ENCODE results near the gene USP13.

The USP13 gene

DNA sequence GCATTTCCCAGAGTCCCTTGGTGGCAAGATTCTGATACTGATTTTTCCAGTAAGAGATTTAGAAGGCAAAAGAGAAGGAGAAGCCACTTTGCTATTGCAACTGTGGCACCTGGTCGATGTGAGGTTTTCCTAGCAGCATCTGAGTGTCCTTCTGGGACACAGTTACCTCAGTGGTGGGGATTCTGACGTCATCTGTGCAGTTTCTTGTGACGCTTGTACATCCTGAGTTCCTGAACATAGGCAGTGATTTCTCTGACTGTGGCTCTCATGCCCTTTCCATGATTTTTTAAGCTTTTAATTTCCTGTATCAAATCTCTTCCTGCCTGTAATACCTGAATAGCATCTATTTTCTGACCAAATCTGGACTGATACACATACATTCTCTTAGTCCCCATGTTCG is 8.9 kb downstream of the USP13 start:
- Histone ChIP-seq H3K4me1 (ENCODE audit: insufficient read depth, low read length) (peaks cover 19% of the 10 kb centered on the region), H3K4me3 (ENCODE audit: low read depth in 1 of 2, low read length in 2 of 2) (no peak overlapping the region), H3K36me3 (ENCODE audit: insufficient read depth, low read length) (no peaks in the 10 kb centered on the region), H3K27ac (ENCODE audit: low read depth, low read length) (no peak overlapping the region), H3K9ac (ENCODE audit: low read length) (no peak overlapping the region), H3K9me3 (ENCODE audit: low read length) (no peaks in the 10 kb centered on the region), H3K27me3 (ENCODE audit: control insufficient read depth in 1 of 2, insufficient read depth in 2 of 2, low read length in 2 of 2) (no peaks in the 10 kb centered on the region)

DNA sequence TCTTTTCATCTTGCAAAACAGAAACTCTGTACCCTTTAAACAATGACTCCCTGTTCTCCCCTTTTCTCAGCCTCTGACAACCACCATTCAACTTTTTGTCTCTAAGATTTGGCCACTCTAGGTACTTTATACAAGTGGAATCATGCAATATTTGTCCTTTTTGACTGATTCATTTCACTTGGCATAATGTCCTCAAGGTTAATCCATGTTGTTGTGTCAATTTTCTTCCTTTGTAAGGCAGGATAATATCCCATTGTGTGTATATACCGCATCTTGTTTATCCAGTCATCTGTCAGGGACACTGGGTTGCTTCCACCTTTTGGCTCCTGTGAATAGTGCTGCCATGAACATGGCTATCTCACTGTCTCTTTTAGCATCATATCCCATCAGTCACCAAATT is 10.3 kb downstream of the USP13 start:
- H3K4me1 ChIP-seq (ENCODE audit: insufficient read depth, low read length): peaks cover 19% of the 10 kb centered on the region
- no peak overlapping the region for H3K9ac ChIP-seq (ENCODE audit: low read length)
- H3K27me3 ChIP-seq (ENCODE audit: control insufficient read depth in 1 of 2, insufficient read depth in 2 of 2, low read length in 2 of 2): no peaks in the 10 kb centered on the region
- H3K36me3 ChIP-seq (ENCODE audit: insufficient read depth, low read length): no peaks in the 10 kb centered on the region
- H3K4me3 ChIP-seq (ENCODE audit: low read depth in 1 of 2, low read length in 2 of 2): no peak overlapping the region
- no peaks in the 10 kb centered on the region for H3K9me3 ChIP-seq (ENCODE audit: low read length)
- no peak overlapping the region for H3K27ac ChIP-seq (ENCODE audit: low read depth, low read length)

DNA sequence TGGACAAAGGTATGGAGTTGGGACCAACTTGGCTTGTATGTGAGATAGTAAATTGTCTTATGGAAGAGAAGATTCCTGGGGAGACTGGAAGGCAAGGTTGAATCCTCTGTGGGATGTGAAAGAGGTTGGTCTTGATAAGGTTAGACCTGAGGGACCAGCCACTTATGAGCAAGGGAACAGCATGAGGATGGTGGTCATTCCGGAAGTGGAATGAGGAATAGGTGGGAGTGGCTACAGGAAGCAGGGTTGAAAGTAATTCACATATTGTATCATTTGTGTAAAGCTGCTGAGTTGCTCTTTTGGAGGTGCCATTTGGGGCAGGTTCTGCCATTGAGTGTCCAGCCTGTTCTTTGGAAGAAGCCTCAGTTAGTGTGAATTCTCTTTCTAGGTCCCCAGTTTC is 13.2 kb downstream of the USP13 start:
- peaks cover 9% of the 10 kb centered on the region for H3K4me1 ChIP-seq (ENCODE audit: insufficient read depth, low read length)
- no peak overlapping the region for H3K4me3 ChIP-seq (ENCODE audit: low read depth in 1 of 2, low read length in 2 of 2)
- no peak overlapping the region for H3K9ac ChIP-seq (ENCODE audit: low read length)
- no peaks in the 10 kb centered on the region for H3K27me3 ChIP-seq (ENCODE audit: control insufficient read depth in 1 of 2, insufficient read depth in 2 of 2, low read length in 2 of 2)
- no peak overlapping the region for H3K27ac ChIP-seq (ENCODE audit: low read depth, low read length)
- H3K36me3 ChIP-seq (ENCODE audit: insufficient read depth, low read length): no peaks in the 10 kb centered on the region
- H3K9me3 ChIP-seq (ENCODE audit: low read length): no peaks in the 10 kb centered on the region

DNA sequence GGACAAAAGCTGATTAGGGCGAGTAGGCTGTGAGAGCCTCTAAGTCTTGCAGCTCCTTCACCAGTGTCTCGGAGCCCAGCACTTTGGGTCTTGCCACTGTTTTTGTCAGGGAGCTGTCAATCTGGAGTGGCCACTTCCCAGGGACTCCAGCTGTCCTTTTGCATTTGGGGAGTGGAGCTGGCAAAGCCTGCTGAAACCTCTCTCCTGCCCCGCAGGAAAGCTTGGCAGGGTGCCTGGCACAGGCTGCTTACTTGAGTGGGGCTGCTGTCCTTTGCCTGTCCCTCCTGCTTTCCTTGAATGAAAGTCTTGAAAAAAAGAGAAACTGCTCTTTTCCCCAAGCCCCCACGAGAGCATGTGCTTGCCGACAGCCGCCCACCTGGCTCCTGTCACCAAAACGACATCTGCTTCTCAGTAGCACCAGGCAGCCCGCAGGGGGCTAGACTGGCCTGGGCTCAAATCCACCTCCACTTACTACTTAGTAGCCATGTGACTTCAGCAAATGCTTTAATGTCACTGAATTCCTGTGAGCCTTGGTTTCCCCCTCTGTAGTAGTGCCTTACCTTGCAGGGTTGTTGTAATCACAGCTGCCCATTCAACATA is 13.7 kb downstream of the USP13 start:
- H3K9me3 ChIP-seq (ENCODE audit: low read length): no peaks in the 10 kb centered on the region
- no peaks in the 10 kb centered on the region for H3K36me3 ChIP-seq (ENCODE audit: insufficient read depth, low read length)
- H3K4me3 ChIP-seq (ENCODE audit: low read depth in 1 of 2, low read length in 2 of 2): no peak overlapping the region
- peaks cover 9% of the 10 kb centered on the region for H3K4me1 ChIP-seq (ENCODE audit: insufficient read depth, low read length)
- H3K9ac ChIP-seq (ENCODE audit: low read length): no peak overlapping the region
- H3K27ac ChIP-seq (ENCODE audit: low read depth, low read length): no peak overlapping the region
- H3K27me3 ChIP-seq (ENCODE audit: control insufficient read depth in 1 of 2, insufficient read depth in 2 of 2, low read length in 2 of 2): no peaks in the 10 kb centered on the region

DNA sequence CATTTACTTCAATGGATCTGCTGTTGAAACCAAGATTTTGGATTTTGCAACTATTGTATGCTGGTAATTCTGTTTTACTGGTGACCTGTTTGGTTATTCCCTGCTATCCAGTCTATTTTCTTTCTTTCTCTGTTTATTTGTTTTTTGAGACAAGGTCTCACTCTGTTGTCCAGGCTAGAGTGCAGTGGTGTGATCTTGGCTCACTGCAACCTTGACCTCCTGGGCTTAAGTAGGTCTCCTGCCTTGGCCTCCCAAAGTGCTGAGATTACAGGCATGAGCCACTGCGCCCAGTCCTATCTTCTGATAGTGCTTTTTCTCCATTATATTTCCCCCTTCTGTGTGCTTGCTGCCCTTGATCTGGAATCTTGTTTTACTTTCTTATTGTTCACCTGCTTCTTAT is 15.6 kb downstream of the USP13 start:
- Histone ChIP-seq H3K27me3 (ENCODE audit: control insufficient read depth in 1 of 2, insufficient read depth in 2 of 2, low read length in 2 of 2) (no peaks in the 10 kb centered on the region), H3K9me3 (ENCODE audit: low read length) (no peaks in the 10 kb centered on the region), H3K36me3 (ENCODE audit: insufficient read depth, low read length) (no peaks in the 10 kb centered on the region), H3K27ac (ENCODE audit: low read depth, low read length) (no peak overlapping the region), H3K4me3 (ENCODE audit: low read depth in 1 of 2, low read length in 2 of 2) (no peak overlapping the region), H3K9ac (ENCODE audit: low read length) (no peak overlapping the region), H3K4me1 (ENCODE audit: insufficient read depth, low read length) (peaks cover 9% of the 10 kb centered on the region)

DNA sequence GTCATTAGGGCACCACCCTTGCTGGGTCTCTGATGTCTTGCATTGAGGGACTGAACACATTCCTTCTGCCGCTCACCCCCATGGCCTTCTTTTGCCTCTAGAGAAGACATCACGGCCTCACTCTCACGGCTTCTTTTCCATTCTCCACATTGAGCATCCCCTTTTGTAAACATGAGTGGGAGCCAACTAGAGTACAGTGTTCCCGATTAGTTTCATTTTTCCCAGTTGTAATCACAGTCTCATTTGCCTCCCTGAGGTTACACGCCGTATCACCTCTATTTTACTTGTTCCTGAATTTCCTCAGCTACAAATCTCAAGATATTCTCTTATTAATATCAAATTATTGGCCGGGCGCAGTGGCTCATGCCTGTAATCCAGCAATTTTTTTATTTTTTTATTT is 17.5 kb downstream of the USP13 start:
- H3K27ac ChIP-seq (ENCODE audit: low read depth, low read length): no peak overlapping the region
- no peak overlapping the region for H3K4me3 ChIP-seq (ENCODE audit: low read depth in 1 of 2, low read length in 2 of 2)

DNA sequence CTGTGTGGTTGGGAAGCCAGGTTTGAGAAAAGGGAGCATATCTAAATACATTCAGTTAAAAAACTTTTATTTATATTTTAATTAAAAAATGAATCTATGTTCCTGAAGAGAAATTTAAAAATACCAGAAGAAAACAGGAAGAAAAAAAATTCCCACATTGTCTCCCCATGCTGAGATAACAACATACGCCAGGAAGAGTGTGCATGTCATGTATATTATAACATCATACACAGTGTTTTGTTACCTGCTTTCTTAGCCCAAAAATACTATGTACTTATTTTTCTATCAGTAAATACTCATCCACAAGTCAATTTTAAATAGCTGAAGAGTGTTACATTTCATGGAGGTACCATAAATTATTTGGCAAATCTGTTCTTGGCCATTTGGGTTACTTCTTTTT is 18.5 kb downstream of the USP13 start:
- no peak overlapping the region for H3K9ac ChIP-seq (ENCODE audit: low read length)
- no peak overlapping the region for H3K27ac ChIP-seq (ENCODE audit: low read depth, low read length)
- peaks cover 5% of the 10 kb centered on the region for H3K4me1 ChIP-seq (ENCODE audit: insufficient read depth, low read length)
- no peaks in the 10 kb centered on the region for H3K9me3 ChIP-seq (ENCODE audit: low read length)
- no peak overlapping the region for H3K4me3 ChIP-seq (ENCODE audit: low read depth in 1 of 2, low read length in 2 of 2)
- no peaks in the 10 kb centered on the region for H3K36me3 ChIP-seq (ENCODE audit: insufficient read depth, low read length)
- no peaks in the 10 kb centered on the region for H3K27me3 ChIP-seq (ENCODE audit: control insufficient read depth in 1 of 2, insufficient read depth in 2 of 2, low read length in 2 of 2)

More for the DNA sequence above, 17.5 kb downstream of the USP13 start:
- no peaks in the 10 kb centered on the region for H3K27me3 ChIP-seq (ENCODE audit: control insufficient read depth in 1 of 2, insufficient read depth in 2 of 2, low read length in 2 of 2)
- H3K4me1 ChIP-seq (ENCODE audit: insufficient read depth, low read length): peaks cover 9% of the 10 kb centered on the region
- H3K9ac ChIP-seq (ENCODE audit: low read length): no peak overlapping the region
- H3K9me3 ChIP-seq (ENCODE audit: low read length): no peaks in the 10 kb centered on the region
- no peaks in the 10 kb centered on the region for H3K36me3 ChIP-seq (ENCODE audit: insufficient read depth, low read length)

DNA sequence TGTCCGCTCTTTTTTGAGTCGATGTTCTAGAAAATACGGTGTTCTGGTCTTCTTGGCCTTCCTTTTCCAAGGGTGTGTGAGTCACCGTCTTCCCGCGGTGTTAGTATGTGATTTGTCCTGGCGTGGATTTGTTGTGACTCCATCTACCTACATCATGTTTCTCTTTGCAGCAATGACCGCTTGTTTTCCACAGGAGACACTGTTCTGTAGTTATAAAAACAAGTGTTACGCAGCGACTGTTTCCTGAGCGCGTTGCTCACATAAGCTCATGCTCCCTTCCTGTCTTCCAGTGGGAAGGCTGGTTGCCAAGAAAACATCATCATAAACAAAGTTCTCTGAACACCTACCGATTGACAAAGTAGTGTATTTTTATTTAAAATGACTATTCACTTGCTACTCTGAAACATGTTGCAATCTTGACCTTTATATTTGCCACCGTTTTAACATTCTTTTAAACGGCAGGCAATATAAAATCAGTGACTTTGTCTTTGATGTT is 19.0 kb downstream of the USP13 start:
- no peak overlapping the region for H3K4me3 ChIP-seq (ENCODE audit: low read depth in 1 of 2, low read length in 2 of 2)
- H3K9ac ChIP-seq (ENCODE audit: low read length): no peak overlapping the region
- no peaks in the 10 kb centered on the region for H3K27me3 ChIP-seq (ENCODE audit: control insufficient read depth in 1 of 2, insufficient read depth in 2 of 2, low read length in 2 of 2)
- no peaks in the 10 kb centered on the region for H3K36me3 ChIP-seq (ENCODE audit: insufficient read depth, low read length)
- H3K4me1 ChIP-seq (ENCODE audit: insufficient read depth, low read length): peaks cover under 1% of the 10 kb centered on the region
- no peaks in the 10 kb centered on the region for H3K9me3 ChIP-seq (ENCODE audit: low read length)
- no peak overlapping the region for H3K27ac ChIP-seq (ENCODE audit: low read depth, low read length)

DNA sequence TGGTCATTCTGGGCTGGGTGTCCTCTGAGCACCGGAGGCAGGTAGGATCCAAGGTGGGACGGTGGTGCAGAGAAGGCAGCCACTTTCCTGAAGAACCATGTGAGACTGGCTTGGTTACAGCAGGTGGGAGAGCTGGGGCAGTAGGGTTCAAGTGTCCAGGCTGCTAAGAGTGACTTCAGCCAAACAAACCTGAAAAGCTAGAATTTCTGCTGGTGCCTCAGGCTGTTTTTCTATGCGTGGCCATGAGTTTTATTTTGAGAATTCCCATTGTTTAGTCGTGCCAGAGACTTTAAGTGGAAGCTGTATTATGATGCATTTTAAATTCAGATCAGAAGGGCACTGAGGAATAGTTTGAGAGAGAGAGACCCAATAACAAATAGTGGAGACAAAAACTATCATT is 20.1 kb downstream of the USP13 start:
- Histone ChIP-seq H3K4me3 (ENCODE audit: low read depth in 1 of 2, low read length in 2 of 2) (no peak overlapping the region), H3K4me1 (ENCODE audit: insufficient read depth, low read length) (no peaks in the 10 kb centered on the region), H3K9ac (ENCODE audit: low read length) (no peak overlapping the region), H3K9me3 (ENCODE audit: low read length) (no peaks in the 10 kb centered on the region), H3K36me3 (ENCODE audit: insufficient read depth, low read length) (no peaks in the 10 kb centered on the region), H3K27me3 (ENCODE audit: control insufficient read depth in 1 of 2, insufficient read depth in 2 of 2, low read length in 2 of 2) (no peaks in the 10 kb centered on the region), H3K27ac (ENCODE audit: low read depth, low read length) (no peak overlapping the region)

DNA sequence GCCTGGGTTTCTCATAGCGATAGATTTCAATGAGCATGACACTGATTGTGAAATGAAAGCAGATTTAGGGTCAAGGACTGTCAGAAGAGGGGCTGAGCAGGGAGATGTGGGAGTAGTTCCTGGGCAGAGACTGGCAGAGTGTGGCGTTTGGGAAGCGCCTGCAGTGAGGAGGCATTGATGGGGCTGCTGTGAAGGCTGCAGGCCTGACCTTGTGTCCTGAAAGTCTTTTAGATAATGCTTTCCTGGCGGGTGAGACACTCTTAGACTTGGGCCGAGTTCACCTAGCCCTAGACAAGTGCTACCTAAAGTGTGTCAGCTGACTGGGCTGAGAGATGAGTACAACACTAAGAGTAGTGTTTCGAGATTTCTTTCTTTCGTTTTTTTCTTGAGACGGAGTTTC is 20.7 kb downstream of the USP13 start:
- Histone ChIP-seq H3K36me3 (ENCODE audit: insufficient read depth, low read length) (no peaks in the 10 kb centered on the region), H3K27me3 (ENCODE audit: control insufficient read depth in 1 of 2, insufficient read depth in 2 of 2, low read length in 2 of 2) (no peaks in the 10 kb centered on the region), H3K27ac (ENCODE audit: low read depth, low read length) (no peak overlapping the region), H3K4me3 (ENCODE audit: low read depth in 1 of 2, low read length in 2 of 2) (no peak overlapping the region), H3K9ac (ENCODE audit: low read length) (no peak overlapping the region), H3K4me1 (ENCODE audit: insufficient read depth, low read length) (no peaks in the 10 kb centered on the region), H3K9me3 (ENCODE audit: low read length) (no peaks in the 10 kb centered on the region)

DNA sequence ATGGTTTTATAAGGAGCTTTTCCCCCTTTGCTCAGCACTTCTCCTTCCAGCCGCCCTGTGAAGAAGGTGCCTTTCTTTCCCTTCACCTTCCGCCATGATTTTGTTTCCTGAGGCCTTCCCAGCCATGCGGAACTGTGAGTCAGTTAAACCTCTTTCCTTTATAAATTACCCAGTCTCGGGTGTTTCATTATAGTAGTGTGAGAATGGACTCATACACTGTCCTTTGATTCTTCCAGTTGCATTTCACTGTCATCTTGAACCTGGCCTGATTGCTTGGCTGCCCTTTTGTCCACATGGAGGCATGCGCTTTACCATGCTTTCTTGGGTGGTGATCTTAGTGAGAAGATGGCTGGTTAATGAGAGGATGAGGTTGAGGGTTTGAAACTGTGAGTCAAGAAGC is 23.2 kb downstream of the USP13 start:
- Histone ChIP-seq H3K36me3 (ENCODE audit: insufficient read depth, low read length) (no peaks in the 10 kb centered on the region), H3K9ac (ENCODE audit: low read length) (no peak overlapping the region), H3K9me3 (ENCODE audit: low read length) (no peaks in the 10 kb centered on the region), H3K27me3 (ENCODE audit: control insufficient read depth in 1 of 2, insufficient read depth in 2 of 2, low read length in 2 of 2) (no peaks in the 10 kb centered on the region), H3K4me3 (ENCODE audit: low read depth in 1 of 2, low read length in 2 of 2) (no peak overlapping the region), H3K4me1 (ENCODE audit: insufficient read depth, low read length) (no peaks in the 10 kb centered on the region), H3K27ac (ENCODE audit: low read depth, low read length) (no peak overlapping the region)

DNA sequence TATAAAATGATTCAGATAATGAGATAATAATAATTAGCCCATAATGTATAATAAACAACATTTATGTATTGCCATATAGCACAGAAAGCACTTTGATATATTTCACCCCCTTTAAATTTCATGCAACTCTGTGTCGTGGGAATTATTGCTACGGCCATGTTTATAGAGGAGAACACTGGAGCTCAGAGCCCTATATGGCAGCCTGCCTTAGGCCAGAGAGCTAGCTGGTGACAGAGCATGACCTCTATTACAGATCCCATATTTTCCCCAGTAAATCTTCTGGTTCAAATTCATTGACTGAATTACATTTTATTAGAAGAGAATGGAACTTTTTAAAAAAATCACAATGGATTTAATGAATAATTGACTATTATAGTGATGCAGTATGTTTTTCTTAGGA is 25.0 kb downstream of the USP13 start:
- no peaks in the 10 kb centered on the region for H3K4me1 ChIP-seq (ENCODE audit: insufficient read depth, low read length)
- no peak overlapping the region for H3K4me3 ChIP-seq (ENCODE audit: low read depth in 1 of 2, low read length in 2 of 2)
- no peaks in the 10 kb centered on the region for H3K27me3 ChIP-seq (ENCODE audit: control insufficient read depth in 1 of 2, insufficient read depth in 2 of 2, low read length in 2 of 2)
- H3K36me3 ChIP-seq (ENCODE audit: insufficient read depth, low read length): no peaks in the 10 kb centered on the region
- H3K9me3 ChIP-seq (ENCODE audit: low read length): no peaks in the 10 kb centered on the region
- H3K9ac ChIP-seq (ENCODE audit: low read length): no peak overlapping the region
- no peak overlapping the region for H3K27ac ChIP-seq (ENCODE audit: low read depth, low read length)
